ENCODE measurements around the gene MYOC. TPM values are rescaled to one million over a fixed set of nuclear protein-coding genes. Genes with fewer than 3 reads are reported as not detected.
"Not testable (repeated sequence)": the region's sequence is repeated elsewhere in the genome, so short reads cannot be mapped to it uniquely, and the experiment has no call there.

Gene MYOC
- total RNA-seq, 1 experiment from 2014 or later = not detected

DNA sequence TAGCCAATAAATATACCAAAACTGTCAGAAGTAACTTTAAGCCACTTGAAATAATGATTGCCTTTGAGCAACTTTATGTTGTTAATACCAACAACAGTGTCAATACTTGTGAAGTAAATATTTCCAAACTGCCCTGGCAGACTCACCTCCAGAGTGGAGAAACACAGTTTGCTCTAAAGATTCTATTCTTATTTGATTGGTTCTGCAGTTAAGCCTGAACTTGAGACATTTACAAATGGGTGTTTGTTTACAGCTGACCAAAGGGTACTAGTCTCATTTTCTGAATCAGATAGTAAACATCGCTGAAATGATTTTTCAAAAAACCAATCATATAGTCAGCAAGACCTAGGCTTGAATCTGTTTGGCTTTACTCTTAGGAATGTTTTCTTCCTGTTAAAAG is 1.3 kb upstream of the MYOC start:
- DNase-seq (ENCODE audit: low read depth) = no peak

DNA sequence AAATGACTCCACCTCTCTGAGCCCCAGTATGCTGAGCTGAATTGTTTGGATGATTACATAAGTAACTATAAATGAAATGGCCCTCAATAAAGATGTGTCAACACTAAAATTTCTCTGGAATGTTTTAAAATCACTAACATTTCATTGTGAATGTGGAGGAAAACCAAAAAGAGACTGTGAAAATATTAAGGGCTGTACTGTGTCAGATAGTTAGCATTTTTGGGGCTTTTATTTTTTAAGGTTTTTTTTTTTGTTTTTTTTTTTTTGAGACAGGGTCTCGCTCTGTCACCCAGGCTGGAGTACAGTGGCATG is 6.3 kb downstream of the MYOC start:
- DNase-seq (ENCODE audit: low read depth) = no peak

DNA sequence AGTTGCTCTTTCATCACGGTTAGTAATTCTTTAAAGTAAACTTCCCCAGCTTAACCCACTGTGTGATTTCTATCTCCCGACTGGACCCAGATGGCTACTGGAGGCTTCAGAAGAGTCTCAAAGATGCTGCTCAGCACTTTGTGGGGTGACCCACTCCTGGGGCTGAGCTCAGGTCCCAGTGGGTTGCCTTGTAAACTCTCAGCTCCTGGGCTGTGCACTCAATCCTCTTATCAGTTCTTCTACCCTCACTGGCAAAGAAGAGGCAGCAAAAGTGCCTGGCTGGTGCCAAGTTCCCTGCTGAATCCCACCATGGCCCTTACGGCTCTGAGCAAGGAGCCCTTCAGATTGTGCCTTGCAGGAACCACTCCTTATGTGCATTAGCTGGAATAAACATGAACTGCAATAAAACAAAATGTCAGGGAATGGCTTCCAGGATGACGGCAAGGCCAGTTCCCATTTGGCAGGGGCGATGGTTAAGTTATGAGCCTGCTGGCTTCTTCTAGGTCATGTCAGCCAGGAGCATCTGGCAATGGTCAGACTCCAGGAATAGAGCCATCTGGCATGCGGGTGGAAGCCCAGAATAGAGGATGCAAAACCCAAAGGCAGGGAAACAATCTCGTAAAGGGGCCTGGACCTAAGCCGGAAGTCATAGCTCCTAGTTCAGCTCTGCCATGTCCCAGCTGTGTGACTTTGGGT is 6.8 kb downstream of the MYOC start:
- DNase-seq (ENCODE audit: low read depth) = no peak

DNA sequence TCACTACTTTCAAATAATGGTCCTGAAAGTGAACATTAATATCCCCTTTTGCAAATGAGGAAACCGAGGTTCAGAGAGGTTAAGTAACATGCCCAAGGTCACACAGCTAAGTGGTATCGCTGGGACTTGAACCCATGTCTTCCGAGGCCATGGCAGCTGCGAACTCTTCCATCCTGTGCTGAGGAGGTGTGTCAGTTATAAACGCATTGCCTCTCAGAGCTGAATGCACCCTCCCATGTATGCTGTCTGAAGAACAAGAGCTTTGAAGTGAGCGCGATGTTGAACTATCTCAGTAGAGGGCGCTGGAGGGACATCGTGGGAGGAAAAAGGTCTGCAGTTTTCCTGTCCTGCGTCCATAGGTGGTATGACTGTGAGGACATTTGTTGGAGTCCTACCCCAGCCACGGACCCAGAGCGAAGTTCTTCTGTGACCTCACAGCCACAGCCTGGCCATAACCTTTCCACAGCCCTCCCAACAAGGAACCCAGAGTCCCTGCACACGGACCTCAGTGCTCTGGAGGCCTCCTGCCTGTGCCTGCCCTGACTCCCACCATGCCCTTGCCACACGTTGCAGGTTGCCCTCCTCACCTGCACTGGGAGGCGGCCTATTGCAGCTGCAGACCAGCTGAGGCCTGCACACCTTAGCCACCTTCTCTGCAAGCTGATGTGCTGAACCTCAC is 7.5 kb downstream of the MYOC start:
- DNase-seq (ENCODE audit: low read depth) = peak; percentile 86

DNA sequence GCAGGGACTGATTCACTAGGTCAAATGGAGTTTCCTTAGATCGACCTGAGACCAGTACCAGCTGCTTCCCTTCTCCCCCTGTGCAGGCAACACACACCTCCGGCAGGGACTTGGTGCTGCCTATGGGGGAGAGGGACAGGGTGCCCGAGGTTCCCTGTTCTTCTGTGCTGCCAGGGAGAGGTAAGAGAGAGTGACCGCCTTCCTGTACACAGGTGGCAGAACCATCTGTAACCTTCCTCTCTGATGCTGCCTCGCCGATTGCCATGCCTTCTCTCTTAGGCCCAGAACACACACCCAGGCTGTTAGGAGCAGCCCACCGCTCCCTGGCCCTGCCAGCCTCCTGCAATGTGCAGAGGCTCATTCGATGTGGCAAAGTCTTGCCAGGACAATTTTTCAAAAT is 9.3 kb downstream of the MYOC start:
- no peak for DNase-seq (ENCODE audit: low read depth)

DNA sequence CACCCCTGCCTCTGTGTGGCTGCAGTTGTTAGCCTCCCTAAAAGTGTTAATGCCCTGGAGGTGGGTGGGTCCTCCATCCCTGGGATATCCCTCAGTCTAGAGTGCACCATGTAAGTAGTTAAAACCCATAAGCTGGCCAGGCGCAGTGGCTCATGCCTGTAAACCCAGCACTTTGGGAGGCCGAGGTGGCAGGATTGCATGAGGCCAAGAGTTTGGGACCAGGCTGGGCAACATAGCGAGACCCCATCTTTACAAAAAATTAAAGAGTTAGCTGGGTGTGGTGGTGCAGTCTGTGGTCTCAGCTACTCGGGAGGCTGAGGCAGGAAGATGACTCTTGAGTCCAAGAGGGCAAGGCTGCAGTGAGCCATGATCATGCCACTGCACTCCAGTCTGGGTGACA is 10.3 kb downstream of the MYOC start:
- DNase-seq (ENCODE audit: low read depth) = no peak

DNA sequence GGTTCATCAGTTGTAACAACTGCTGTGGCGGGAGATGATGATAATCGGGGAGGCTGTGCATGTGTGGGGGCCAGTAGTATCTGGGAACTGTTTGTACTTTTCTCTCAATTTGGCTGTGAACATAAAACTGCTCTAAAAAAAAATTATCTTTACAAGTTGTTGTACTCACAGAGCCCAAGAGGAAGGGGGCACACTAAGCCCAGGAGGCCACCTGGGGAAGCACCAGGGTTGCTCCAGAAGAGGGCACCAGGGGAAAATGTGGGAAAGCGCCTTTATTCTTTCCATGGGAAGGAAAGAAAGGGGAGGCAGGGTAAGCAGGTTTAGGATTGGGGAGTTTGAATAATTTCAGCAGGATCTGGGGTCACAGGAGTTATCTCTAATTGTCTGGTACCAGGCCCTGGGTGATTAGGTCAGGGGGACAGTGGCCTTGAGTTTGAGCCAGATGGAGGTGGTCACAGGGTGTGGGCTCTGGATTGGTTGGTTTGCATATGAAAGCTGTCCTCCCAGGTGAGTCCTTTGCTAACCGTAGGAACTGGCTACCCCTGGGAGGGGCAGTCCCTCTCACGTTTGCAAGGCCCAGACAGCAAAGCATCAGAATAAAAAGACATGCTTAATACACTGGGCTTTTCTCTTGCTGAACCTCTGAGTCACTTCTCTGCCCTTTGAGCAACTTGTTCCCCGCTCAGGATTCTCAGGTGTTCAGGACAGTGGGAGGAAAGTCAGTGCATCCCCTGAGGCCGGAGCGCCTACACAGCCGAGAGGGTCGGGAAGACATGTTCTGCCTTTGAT is 11.2 kb downstream of the MYOC start:
- no peak for DNase-seq (ENCODE audit: low read depth)

DNA sequence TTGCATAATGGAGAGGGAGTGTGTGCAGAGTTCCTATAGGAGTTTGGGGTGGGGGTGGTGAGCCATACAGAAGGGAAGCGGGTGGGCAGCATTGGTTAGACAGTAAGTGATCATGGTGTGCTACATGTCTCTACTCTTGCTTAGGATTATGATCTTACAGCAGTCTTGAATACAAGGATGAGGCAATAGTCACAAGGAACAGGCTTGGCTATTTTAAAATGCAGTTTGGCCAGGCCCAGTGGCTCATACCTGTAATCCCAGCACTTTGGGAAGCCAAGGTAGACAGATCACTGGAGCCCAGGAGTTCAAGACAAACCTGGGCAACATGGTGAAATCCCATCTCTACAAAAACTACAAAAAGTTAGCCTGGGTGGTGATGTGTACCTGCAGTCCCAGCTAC is 12.3 kb downstream of the MYOC start:
- no peak for DNase-seq (ENCODE audit: low read depth)

DNA sequence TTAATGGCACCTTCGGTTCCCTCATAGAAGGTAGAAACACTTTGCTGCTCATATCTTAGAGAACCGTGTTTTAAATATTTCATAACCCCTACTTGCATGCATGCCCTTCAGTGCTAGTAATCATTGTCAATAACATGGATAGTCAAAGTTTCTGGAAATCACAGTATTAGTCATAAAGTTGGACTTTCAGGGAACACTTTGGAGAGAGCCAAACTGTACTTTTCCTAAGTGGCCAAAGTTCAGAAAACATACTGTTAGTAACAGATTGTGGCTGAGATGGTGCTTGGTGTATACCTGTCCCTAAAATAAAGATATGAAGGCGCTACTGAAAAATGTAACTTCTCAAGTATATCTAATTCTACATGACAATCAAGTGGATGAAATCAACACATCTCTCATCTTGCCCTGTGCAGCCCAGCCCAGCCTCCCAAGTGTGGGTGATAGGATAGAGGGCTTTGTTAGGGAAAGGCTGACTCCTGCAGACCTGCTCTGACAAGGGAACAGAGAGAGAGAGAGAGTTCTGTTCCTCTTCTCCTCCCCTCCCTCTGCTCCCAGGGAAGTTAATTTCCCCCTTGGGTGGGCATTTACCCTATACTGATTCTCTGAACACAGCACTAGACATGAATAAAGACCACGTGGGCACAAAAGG is 14.4 kb downstream of the MYOC start:
- no peak for DNase-seq (ENCODE audit: low read depth)

DNA sequence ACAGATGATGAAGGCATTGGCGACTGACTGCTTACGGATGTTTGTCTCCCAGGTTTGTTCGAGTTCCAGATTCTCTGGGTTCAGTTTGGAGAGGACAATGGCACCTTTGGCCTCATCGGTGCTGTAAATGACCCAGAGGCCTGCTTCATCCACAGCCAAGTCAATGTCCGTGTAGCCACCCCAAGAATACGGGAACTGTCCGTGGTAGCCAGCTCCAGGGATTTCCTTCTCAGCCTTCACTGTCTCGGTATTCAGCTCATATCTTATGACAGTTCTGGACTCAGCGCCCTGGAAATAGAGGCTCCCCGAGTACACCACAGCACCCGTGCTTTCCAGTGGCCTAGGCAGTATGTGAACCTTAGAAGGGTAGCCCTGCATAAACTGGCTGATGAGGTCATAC is 16.3 kb downstream of the MYOC start:
- DNase-seq (ENCODE audit: low read depth) = no peak

DNA sequence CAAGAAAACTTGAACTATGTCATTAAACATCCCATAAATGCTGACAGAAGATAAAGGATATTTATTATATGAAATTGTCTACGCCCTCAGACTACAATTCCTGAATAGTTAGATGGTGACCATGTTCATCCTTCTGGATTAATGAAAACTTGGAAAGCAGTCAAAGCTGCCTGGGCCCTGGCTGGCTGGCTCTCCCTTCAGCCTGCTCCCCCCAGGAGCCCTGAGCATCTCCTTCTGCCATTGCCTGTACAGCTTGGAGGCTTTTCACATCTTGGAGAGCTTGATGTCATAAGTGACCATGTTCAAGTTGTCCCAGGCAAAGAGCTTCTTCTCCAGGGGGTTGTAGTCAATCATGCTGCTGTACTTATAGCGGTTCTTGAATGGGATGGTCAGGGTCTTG is 16.8 kb downstream of the MYOC start:
- no peak for DNase-seq (ENCODE audit: low read depth)

DNA sequence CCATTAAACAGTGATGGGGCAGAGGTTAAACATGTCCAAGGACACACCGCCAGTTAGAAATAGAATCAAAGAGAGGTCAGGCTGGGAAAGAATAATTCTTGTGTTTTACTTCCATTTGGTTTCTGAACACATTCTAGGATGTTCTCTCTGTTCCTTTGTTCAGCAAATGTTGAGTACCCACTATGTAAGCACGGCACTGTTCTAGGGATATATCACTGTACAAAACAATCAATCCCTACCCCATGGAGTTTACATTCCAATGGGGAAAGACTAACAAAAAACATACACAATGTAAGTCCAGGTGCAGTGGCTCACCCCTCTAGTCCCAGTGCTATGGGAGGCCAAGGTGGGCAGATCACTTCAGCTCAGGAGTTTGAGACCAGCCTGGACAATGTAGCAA is 24.3 kb downstream of the MYOC start:
- DNase-seq (ENCODE audit: low read depth) = no peak

DNA sequence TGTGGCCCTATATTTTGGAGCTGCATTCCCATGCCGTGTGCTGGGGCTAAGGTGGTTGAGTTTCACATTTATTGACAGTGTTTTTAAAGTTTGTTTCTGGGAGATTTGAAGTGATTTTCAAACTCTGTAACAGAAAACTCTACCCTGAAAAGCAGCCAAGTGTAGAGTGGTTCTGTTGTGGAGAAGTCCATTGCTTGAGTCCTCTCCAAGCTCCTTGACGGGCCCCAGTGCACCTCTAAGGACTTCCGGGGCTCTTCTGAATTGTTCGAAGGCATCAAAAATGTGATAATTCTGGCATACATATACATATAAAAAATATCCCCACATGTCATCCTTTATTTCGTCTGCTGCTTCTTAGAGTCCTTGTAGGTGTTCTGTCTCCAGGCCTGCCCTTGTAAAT is 25.5 kb downstream of the MYOC start:
- DNase-seq (ENCODE audit: low read depth) = no peak

DNA sequence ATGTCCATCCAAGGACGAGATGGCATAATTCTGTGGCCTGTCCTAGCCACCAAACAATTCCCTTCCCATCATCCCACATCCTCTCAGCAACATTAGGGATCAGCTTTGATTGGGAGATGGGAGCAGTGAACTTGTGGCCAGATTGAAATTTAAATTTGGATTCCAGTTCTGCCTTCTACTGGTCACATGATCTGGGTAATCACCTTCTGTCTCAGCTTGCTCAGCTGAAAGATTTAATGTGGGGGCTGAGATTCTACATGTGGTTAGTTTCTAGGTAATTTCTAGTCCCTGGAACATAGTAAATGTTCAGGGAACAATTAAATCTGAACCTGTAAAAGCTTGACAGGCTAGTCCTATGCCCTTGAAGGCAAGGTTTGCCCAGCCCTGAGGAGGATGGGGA is 27.3 kb downstream of the MYOC start:
- no peak for DNase-seq (ENCODE audit: low read depth)

DNA sequence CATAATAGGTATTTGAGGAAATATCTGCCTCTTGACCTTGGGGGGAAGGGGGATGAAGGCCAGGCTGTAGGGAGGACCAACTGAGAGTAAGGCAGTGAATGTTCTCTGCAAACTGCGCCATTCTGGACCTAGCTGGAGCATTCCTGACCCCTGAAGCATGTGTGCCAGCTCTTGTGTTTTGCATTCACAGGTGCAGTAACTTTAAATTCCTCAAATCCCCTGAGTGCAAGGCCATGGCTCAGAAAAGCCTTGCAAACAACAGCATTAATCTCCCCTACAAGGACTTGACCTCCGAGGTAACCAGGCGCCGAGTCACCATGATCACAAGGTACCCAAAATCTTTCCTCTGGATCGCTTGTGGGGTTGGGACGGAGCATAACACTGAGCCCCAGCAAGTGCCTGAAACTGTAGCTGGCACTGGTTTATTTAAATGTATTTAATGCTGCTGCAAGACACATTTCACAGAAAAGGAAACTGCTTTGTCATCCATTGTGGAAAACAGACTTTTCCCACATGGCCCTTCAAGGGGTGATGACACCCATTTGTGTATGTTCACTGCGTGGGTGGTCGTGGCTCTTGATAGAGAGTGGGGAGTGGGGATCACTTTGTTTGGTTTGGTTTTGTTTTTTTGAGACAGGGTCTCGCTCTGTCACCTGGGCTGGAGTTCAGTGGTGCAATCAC is 28.7 kb downstream of the MYOC start:
- no peak for DNase-seq (ENCODE audit: low read depth)

DNA sequence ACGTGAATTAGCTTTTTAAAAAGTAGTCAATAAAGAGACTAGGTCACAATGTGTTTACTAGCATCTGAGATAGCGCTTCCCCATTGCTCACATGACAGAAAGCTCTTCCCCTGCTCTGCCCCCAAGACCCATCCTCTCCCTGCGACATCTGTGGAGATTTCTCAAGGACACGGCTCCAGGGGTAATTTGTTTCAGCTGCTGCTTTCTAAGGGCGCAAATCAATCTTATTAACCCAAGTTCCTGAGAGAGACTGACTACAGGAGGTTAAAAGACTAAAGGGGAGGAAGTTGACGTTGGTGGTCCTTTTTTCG is 30.4 kb downstream of the MYOC start, which contains the start of gene MYOCOS:
Gene MYOCOS (plus strand): TSS at position 92 of the 311 bp plus-strand sequence. CDS start 1,641 bp downstream, outside the sequence.
- DNase-seq (ENCODE audit: low read depth) = no peak

DNA sequence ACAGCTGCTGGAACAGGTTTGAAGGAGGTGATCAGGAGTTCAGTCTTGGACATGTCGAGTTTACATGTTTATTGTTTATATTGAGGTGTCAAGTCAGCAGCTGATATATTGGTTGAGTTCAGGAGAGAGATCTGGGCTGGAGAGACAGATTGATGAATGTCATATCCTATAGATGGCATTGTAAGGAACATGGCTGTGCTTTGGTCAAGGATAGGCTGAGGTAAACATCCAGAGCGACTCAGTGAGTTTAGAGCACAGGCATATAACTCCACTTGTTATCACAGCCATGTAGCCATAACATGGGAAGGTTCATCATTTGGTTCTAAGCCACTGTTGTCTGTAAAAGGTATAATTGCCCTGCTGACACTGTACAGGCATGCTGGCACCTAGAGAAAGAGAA is 35.9 kb downstream of the MYOC start:
- DNase-seq (ENCODE audit: low read depth) = no peak

DNA sequence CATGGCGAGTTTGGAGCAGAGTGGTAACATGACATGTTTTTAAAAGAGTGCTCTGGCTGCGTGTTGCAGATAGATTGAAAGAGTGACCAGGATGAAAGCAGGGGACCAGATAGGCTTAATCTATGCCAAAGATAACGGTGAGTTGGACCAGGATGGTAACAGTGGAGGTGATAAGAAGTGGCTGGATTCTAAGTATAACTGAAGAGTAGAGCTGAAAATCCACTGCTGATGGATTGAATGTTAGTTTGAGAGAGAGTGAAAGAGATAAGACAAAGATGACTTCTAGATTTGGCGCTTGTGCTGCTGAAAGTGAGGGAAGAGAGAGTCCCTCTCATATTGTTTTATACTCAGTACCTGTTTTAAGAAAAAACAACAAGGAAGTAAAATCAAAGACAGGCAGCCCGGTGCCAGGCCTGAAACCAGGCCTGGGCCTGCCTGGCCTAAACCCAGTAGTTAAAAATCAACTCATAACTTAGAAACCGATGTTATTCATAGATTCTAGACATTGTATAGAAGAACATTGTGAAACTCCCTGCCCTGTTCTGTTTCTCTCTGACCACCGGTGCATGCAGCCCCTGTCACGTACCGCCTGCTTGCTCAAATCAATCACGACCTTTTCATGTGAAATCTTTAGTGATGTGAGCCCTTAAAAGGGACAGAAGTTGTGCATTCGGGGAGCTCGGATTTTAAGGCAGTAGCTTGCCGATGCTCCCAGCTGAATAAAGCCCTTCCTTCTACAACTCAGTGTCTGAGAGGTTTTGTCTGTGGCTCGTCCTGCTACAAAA is 37.2 kb downstream of the MYOC start:
- not testable (repeated sequence) for DNase-seq (ENCODE audit: low read depth)

DNA sequence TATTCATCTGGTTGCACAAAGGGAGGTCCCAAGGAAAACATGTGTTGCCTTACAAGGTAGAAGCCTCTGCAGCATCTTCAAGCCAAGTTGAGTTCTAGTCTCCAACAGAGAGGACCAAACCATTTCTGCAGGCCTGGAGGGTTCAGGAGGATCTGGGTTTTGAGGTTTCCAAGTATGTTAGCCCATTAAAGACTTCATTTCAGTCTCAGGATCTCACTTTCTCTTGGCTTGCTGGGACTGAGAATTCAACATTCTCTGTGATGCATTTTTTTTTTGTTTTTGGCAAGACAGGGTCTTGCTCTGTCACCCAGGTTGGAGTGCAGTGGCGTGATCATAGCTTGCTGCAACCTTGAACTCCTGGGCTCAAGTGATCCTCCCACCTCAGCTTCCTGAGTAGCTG is 39.2 kb downstream of the MYOC start:
- no peak for DNase-seq (ENCODE audit: low read depth)

DNA sequence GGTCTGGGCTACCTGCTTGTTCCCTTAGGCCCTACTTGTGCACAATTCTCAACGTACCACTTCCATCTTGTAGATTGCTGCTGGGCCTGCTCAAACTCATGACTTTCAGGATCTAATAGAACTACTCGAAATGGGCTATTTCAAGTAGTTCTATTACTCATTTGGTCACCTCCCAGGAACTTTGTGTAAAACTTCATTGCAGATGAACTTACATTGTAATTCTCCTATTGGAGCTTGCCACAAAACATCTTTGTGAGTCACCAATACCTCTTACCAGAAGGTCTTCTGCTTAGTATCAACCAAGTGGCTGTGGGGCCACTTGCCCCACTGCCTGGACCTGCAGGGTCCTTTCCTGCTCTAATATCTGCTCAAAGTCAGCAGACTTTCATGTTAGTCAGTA is 41.2 kb downstream of the MYOC start:
- no peak for DNase-seq (ENCODE audit: low read depth)

DNA sequence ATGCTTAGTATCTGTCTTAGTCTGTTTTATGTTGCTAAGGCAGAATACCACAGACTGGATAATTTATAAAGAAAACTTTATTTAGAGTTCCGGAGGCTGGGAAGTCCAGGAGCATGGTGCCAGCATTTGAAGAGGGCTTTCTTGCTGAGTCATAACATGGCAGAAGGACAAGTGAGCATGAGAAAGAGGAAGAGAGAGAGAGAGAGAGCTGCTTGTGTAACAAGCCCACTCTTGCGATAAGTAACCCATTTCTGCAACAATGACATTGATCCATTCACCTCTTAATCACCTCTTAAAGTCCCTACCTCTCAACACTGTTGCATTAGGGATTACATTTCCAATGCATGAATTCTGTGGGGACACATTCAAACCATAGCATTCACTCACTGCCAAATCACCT is 42.1 kb downstream of the MYOC start:
- no peak for DNase-seq (ENCODE audit: low read depth)
